H1 (cell line): ENCODE results near the gene FRY. TPM values are rescaled to one million over a fixed set of nuclear protein-coding genes. Genes with fewer than 3 reads are reported as not detected.

ENCODE experiments used
- CTCF ChIA-PET: fragments of 300-600 bp; sonication (Branson Sonifier 250); formaldehyde crosslinking; loops from one replicate; lab custom pipeline; 2021; ENCODE audit not compliant: partially characterized antibody; lab: Charles Lee
- POLR2A ChIA-PET: fragments of 300-600 bp; sonication (Branson Sonifier 250); formaldehyde crosslinking; loops from one replicate; lab custom pipeline; 2021; ENCODE audit warnings: inconsistent platforms; ENCODE audit not compliant: partially characterized antibody; lab: Charles Lee
- DNase-seq, 2 experiments: peaks; one replicate each; pipeline versions ENCODE4 v3.0.0 to v3.0.0-alpha.2; 2010 to 2022; ENCODE audit warnings: low spot score in 2 of 2, low read depth in 1 of 2, mixed read lengths in 1 of 2
- FAIRE-seq: peaks from 2 replicates; lab custom pipeline; 2011; peaks lifted over from hg19 to GRCh38; lab: Jason Lieb, UNC
- H2AFZ ChIP-seq: 2 replicates; pipeline ENCODE4 v1.8.1; 2012; ENCODE audit warnings: low read length, inconsistent platforms
- H2AK5ac ChIP-seq: 2 replicates; pipeline ENCODE4 v1.6.1; 2013; ENCODE audit warnings: low read depth, low read length
- H2BK120ac ChIP-seq: replicated peaks from 2 replicates; pipeline ENCODE3; 2013; ENCODE audit warnings: low read depth, low read length, inconsistent platforms
- H2BK12ac ChIP-seq: 2 replicates; pipeline ENCODE4 v1.6.1; 2013; ENCODE audit warnings: low read depth, low read length
- H2BK15ac ChIP-seq: 2 replicates; pipeline ENCODE4 v1.6.1; 2013; ENCODE audit warnings: low read length
- H2BK20ac ChIP-seq: 2 replicates; pipeline ENCODE4 v1.6.1; 2013; ENCODE audit warnings: low read length
- H2BK5ac ChIP-seq: 2 replicates; pipeline ENCODE4 v1.6.1; 2013; ENCODE audit warnings: low read depth, low read length
- H3K14ac ChIP-seq: 2 replicates; pipeline ENCODE4 v1.6.1; 2013; ENCODE audit warnings: inconsistent platforms; ENCODE audit not compliant: insufficient read length
- H3K18ac ChIP-seq: 2 replicates; pipeline ENCODE4 v1.6.1; 2013; ENCODE audit warnings: low read length; ENCODE audit errors: extremely low read depth
- H3K23ac ChIP-seq: 2 replicates; pipeline ENCODE4 v1.6.1; 2013; ENCODE audit warnings: inconsistent platforms; ENCODE audit not compliant: insufficient read length
- H3K23me2 ChIP-seq: 2 replicates; pipeline ENCODE4 v1.6.1; 2013; ENCODE audit warnings: low read depth, low read length
- H3K27ac ChIP-seq: 2 replicates; pipeline ENCODE4 v1.6.1; 2011; ENCODE audit warnings: low read depth, low read length, inconsistent platforms
- H3K27me3 ChIP-seq, 4 experiments: replicated peaks in 1 of 4; 1 replicate in 1 of 4; 2 replicates in 3 of 4; pipeline versions ENCODE4 v1.6.1 to v1.8.1; 2011 to 2013; ENCODE audit warnings: low read length in 3 of 4, mild to moderate bottlenecking in 3 of 4, inconsistent platforms in 2 of 4, mixed read lengths in 2 of 4, moderate library complexity in 1 of 4; ENCODE audit not compliant: control insufficient read depth in 3 of 4, insufficient read depth in 3 of 4; ENCODE audit errors: extremely low read depth in 1 of 4
- H3K36me3 ChIP-seq, 4 experiments: 2 replicates each; pipeline versions ENCODE4 v1.6.1 to v1.8.1; 2011 to 2013; ENCODE audit warnings: mild to moderate bottlenecking in 4 of 4, low read length in 3 of 4, moderate library complexity in 2 of 4, control low read depth in 1 of 4, inconsistent platforms in 1 of 4; ENCODE audit not compliant: insufficient read depth in 4 of 4, control insufficient read depth in 2 of 4
- H3K4ac ChIP-seq: replicated peaks from 2 replicates; pipeline ENCODE3; 2013; ENCODE audit warnings: low read length, low read depth, mixed read lengths, inconsistent platforms; ENCODE audit not compliant: insufficient read length
- H3K4me1 ChIP-seq, 4 experiments: replicated peaks in 1 of 4; 1 replicate in 1 of 4; 2 replicates in 3 of 4; pipeline versions ENCODE4 v1.6.1 to v1.8.1; 2011 to 2013; ENCODE audit warnings: low read length in 3 of 4, inconsistent platforms in 2 of 4, mixed read lengths in 1 of 4; ENCODE audit not compliant: insufficient read depth in 4 of 4, control insufficient read depth in 3 of 4
- H3K4me2 ChIP-seq, 2 experiments: 2 replicates each; pipeline versions ENCODE4 v1.6.1 to v1.8.1; 2011 to 2013; ENCODE audit warnings: low read depth in 2 of 2, low read length in 2 of 2, control low read depth in 1 of 2, inconsistent platforms in 1 of 2, mild to moderate bottlenecking in 1 of 2; ENCODE audit not compliant: insufficient read depth in 1 of 2
- H3K4me3 ChIP-seq, 4 experiments: fragments of 200-600, 300-600 bp in 1 of 4; sonication (generic), shearing (Covaris generic), sonication (Bioruptor Twin) in 1 of 4; 2 replicates each; pipeline versions ENCODE4 v1.5.1 to v1.8.1; 2011 to 2016; ENCODE audit warnings: low read length in 4 of 4, low read depth in 3 of 4, control low read depth in 2 of 4, inconsistent platforms in 2 of 4, mild to moderate bottlenecking in 2 of 4, mixed read lengths in 1 of 4, moderate library complexity in 1 of 4; ENCODE audit not compliant: insufficient read depth in 2 of 4; ENCODE audit errors: extremely low read depth in 1 of 4
- H3K56ac ChIP-seq: replicated peaks from 2 replicates; pipeline ENCODE3; 2013; ENCODE audit warnings: low read depth, mild to moderate bottlenecking, mixed read lengths, low read length, inconsistent platforms; ENCODE audit not compliant: insufficient read length
- H3K79me1 ChIP-seq: 2 replicates; pipeline ENCODE4 v1.6.1; 2013; ENCODE audit warnings: low read depth, low read length, control low read depth
- H3K79me2 ChIP-seq, 2 experiments: 2 replicates each; pipeline versions ENCODE4 v1.6.1 to v1.8.1; 2012 to 2013; ENCODE audit warnings: low read length in 2 of 2, mild to moderate bottlenecking in 2 of 2, inconsistent platforms in 1 of 2; ENCODE audit not compliant: insufficient read depth in 2 of 2, control insufficient read depth in 1 of 2
- H3K9ac ChIP-seq, 4 experiments: replicated peaks in 1 of 4; 1 replicate in 1 of 4; 2 replicates in 3 of 4; pipeline versions ENCODE4 v1.6.1 to v1.8.1; 2011 to 2013; ENCODE audit warnings: low read depth in 3 of 4, low read length in 3 of 4, control low read depth in 2 of 4, mild to moderate bottlenecking in 2 of 4, moderate library complexity in 2 of 4, inconsistent platforms in 1 of 4; ENCODE audit errors: extremely low read depth in 1 of 4
- H3K9me3 ChIP-seq, 2 experiments: 2 replicates each; pipeline versions ENCODE4 v1.6.1 to v1.8.1; 2012 to 2013; ENCODE audit warnings: mild to moderate bottlenecking in 2 of 2, moderate library complexity in 2 of 2, control low read depth in 1 of 2, inconsistent platforms in 1 of 2, low read depth in 1 of 2, low read length in 1 of 2, mixed read lengths in 1 of 2; ENCODE audit not compliant: insufficient read depth in 2 of 2
- H4K20me1 ChIP-seq, 2 experiments: replicated peaks in 1 of 2; 2 replicates each; pipeline versions ENCODE3 to v1.8.1; 2011 to 2013; ENCODE audit warnings: inconsistent platforms in 2 of 2, low read length in 2 of 2, mild to moderate bottlenecking in 1 of 2; ENCODE audit not compliant: insufficient read depth in 2 of 2, control insufficient read depth in 1 of 2
- H4K5ac ChIP-seq: 2 replicates; pipeline ENCODE4 v1.6.1; 2013; ENCODE audit warnings: low read length, low read depth, mixed read lengths, inconsistent platforms; ENCODE audit not compliant: insufficient read length
- H4K8ac ChIP-seq: 2 replicates; pipeline ENCODE4 v1.8.0; 2013; ENCODE audit warnings: mild to moderate bottlenecking, moderate library complexity, low read length, inconsistent platforms; ENCODE audit not compliant: insufficient read depth; ENCODE audit errors: extremely low read depth
- H4K91ac ChIP-seq: replicated peaks from 2 replicates; pipeline ENCODE3; 2013; ENCODE audit warnings: low read length, mixed read lengths, inconsistent platforms; ENCODE audit not compliant: insufficient read length
- EGR1 ChIP-seq: IDR thresholded peaks from 2 replicates; pipeline ENCODE4 v1.6.1; 2011; ENCODE audit warnings: low read depth, low read length, borderline replicate concordance
- GTF2F1 ChIP-seq: IDR thresholded peaks from 2 replicates; pipeline ENCODE4 v1.6.1; 2012; ENCODE audit warnings: low read depth, low read length, improper control_type of control experiment, borderline replicate concordance
- JUN ChIP-seq: IDR thresholded peaks from 2 replicates; pipeline ENCODE4 v1.6.1; 2011; ENCODE audit warnings: low read depth, mild to moderate bottlenecking, improper control_type of control experiment, low read length
- KDM5A ChIP-seq: fragments of 200-600 bp; IDR thresholded peaks from 2 replicates; pipeline ENCODE4 v1.7.1; 2012; ENCODE audit warnings: mild to moderate bottlenecking, low read length, inconsistent platforms, mixed read lengths
- PHF8 ChIP-seq: fragments of 200-600 bp; sonication (generic); conservative IDR thresholded peaks from 2 replicates; pipeline ENCODE4 v1.7.1; 2012; ENCODE audit warnings: low read depth, mild to moderate bottlenecking, inconsistent platforms, low read length, moderate library complexity
- RAD21 ChIP-seq, 2 experiments: IDR thresholded peaks in 1 of 2; conservative IDR thresholded peaks in 1 of 2; 2 replicates each; pipeline ENCODE4 v1.6.1; 2011; ENCODE audit warnings: low read depth in 2 of 2, low read length in 2 of 2, improper control_type of control experiment in 1 of 2, inconsistent platforms in 1 of 2, mild to moderate bottlenecking in 1 of 2, moderate library complexity in 1 of 2
- RBBP5 ChIP-seq: IDR thresholded peaks from 2 replicates; pipeline ENCODE4 v1.7.1; 2012; ENCODE audit warnings: low read depth, mild to moderate bottlenecking, inconsistent platforms, low read length, moderate library complexity, borderline replicate concordance
- SIRT6 ChIP-seq: IDR thresholded peaks from one replicate; pipeline ENCODE4 v1.7.1; 2012; ENCODE audit warnings: low read length, inconsistent platforms
- TAF1 ChIP-seq: IDR thresholded peaks from 2 replicates; pipeline ENCODE4 v1.6.1; 2011; ENCODE audit warnings: mild to moderate bottlenecking, low read depth, low read length
- WGBS, 2 experiments: shearing (Covaris generic) in 1 of 2; methylation state at CpG; one replicate each; pipeline versions ENCODE4 v1.1.6 to v1.1.7; 2013 to 2015; ENCODE audit warnings: low lambda C conversion rate in 2 of 2, mixed read lengths in 2 of 2, inconsistent platforms in 1 of 2, low coverage in 1 of 2, missing lambda C conversion rate in 1 of 2; ENCODE audit not compliant: insufficient replicate concordance in 2 of 2, insufficient coverage in 1 of 2, insufficient read length in 1 of 2; ENCODE audit errors: extremely low coverage in 1 of 2, missing lambda C conversion rate in 1 of 2; 5-methylcytosine and 5-hydroxymethylcytosine counted together
- polyA plus RNA-seq, 7 experiments: library from polyadenylated mRNA; depleted of rRNA in 3 of 7; stranded (reverse) in 5 of 7; unstranded in 2 of 7; fragments of >200 nt in 5 of 7; fragments of 200-250 nt in 2 of 7; gene quantifications; 1 replicate in 5 of 7; 2 replicates in 1 of 7; 4 replicates in 1 of 7; pipeline versions ENCODE4 v1.2.1 to v1.2.3, GENCODE V29; 2011 to 2013; ENCODE audit warnings: missing spikeins in 2 of 7, mixed read lengths in 2 of 7
- total RNA-seq: library from RNA; stranded (reverse); fragmentation: NEBNext Ultra II Directional; extraction: Animal tissue kit (Norgen Biotek cat#: 25700); gene quantifications from 2 replicates; pipeline ENCODE4 v1.2.1, GENCODE V29; 2021
- TF ChIP-seq, protein P1 (sequence below): IDR thresholded peaks from 2 replicates; pipeline ENCODE4 v1.6.1; 2011; ENCODE audit warnings: low read depth, mild to moderate bottlenecking, low read length; ENCODE audit not compliant: insufficient read depth
- TF ChIP-seq, protein P2 (sequence below): IDR thresholded peaks from 2 replicates; pipeline ENCODE4 v1.6.1; 2011; ENCODE audit warnings: low read length, improper control_type of control experiment

FRY gene
- total and polyA plus RNA-seq, 2 of the 8 experiments (the other 6 are each of a cell fraction or from before 2014, with no cell fraction given) = 4.3 to 9.2 TPM

DNA sequence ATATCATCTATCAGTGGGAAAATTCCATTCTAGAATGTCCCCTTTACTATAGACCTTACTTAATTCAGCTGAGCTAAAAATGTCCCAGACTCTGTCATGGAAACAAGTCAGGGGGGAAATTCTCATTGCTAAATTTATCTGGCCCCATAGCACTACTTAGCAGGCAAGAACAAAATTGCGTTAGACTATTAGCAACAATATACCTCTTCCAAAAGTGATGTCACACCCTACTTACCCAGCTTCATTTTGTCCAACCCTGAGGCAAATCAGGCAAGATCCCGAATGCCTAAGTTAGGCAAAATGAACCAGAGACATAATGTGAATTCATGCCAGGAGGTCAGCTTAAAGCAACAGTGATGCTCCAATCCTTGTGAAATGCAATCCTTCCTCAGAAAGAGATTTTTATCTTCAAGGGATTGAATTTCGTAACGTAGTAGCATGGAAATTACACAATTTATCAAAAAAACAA is 93.7 kb downstream of the FRY start:
- H3K56ac ChIP-seq = no peak overlapping the region
- no peak overlapping the region for H2BK120ac ChIP-seq
- H3K4me1 ChIP-seq = no peaks in the 10 kb centered on the region
- POLR2A ChIA-PET = no interaction called here
- no peaks in the 10 kb centered on the region for H3K27me3 ChIP-seq
- H3K36me3 ChIP-seq = no peaks in the 10 kb centered on the region; a peak in 1 of 8 replicates
- H2BK12ac ChIP-seq = no peak overlapping the region
- H4K5ac ChIP-seq = no peak overlapping the region
- no peak overlapping the region for H2BK20ac ChIP-seq
- CTCF ChIA-PET = interaction anchor here (1.1 kb wide), 1 partner anchor 544 kb away, joined by 3 read pairs; no protein-coding TSS in a partner anchor
- H3K14ac ChIP-seq = no peak overlapping the region
- no peaks in the 10 kb centered on the region for H3K79me1 ChIP-seq
- H3K9me3 ChIP-seq = no peaks in the 10 kb centered on the region; a peak in 1 of 4 replicates
- H3K18ac ChIP-seq = no peak overlapping the region
- H3K4me2 ChIP-seq = no peak overlapping the region
- no peak overlapping the region for H3K4ac ChIP-seq
- no peaks in the 10 kb centered on the region for H4K20me1 ChIP-seq
- H2AFZ ChIP-seq = no peak overlapping the region
- H2AK5ac ChIP-seq = no peak overlapping the region
- H3K23me2 ChIP-seq = no peaks in the 10 kb centered on the region
- no peaks in the 10 kb centered on the region for H3K79me2 ChIP-seq
- H4K91ac ChIP-seq = no peak overlapping the region
- no peak overlapping the region for H3K9ac ChIP-seq
- no peak for FAIRE-seq
- no peak for DNase-seq
- no peak overlapping the region for H2BK5ac ChIP-seq
- no peak overlapping the region for H4K8ac ChIP-seq
- no peak overlapping the region for H3K23ac ChIP-seq
- 86% methylated on average over 4 of the region's 4 CpGs; no CpG with 5 or more reads in 1 of the 2 experiments for WGBS, 2 experiments
- H3K4me3 ChIP-seq = no peak overlapping the region
- H3K27ac ChIP-seq = no peak overlapping the region
- no peak overlapping the region for H2BK15ac ChIP-seq
- TF ChIP-seq TAF1 (no peak), KDM5A (no peak), JUN (no peak), RAD21 (IDR thresholded peaks at IDR 0.05 in 1 of 2, conservative IDR thresholded peaks at IDR 0.05 in 1 of 2; ENCODE audit: low read depth in 2 of 2, low read length in 2 of 2) (no peak), EGR1 (no peak), GTF2F1 (no peak), RBBP5 (no peak), PHF8 (no peak), SIRT6 (no peak)
- TF ChIP-seq, protein P1, sequence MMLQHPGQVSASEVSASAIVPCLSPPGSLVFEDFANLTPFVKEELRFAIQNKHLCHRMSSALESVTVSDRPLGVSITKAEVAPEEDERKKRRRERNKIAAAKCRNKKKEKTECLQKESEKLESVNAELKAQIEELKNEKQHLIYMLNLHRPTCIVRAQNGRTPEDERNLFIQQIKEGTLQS = no peak
- TF ChIP-seq, protein P2, sequence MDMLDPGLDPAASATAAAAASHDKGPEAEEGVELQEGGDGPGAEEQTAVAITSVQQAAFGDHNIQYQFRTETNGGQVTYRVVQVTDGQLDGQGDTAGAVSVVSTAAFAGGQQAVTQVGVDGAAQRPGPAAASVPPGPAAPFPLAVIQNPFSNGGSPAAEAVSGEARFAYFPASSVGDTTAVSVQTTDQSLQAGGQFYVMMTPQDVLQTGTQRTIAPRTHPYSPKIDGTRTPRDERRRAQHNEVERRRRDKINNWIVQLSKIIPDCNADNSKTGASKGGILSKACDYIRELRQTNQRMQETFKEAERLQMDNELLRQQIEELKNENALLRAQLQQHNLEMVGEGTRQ = no peak
